Retinal pigment epithelial cell (primary cell): Measurements from ENCODE around the gene TRMT1.

Experiments used
- DNase-seq: peaks from one replicate; pipeline ENCODE4 v3.0.0-alpha.2; 2010; ENCODE audit warnings: low read depth
- H3K4me3 ChIP-seq: 2 replicates; pipeline ENCODE4 v1.5.1; 2011; ENCODE audit warnings: mild to moderate bottlenecking, low read length, control low read depth, moderate library complexity
- TF ChIP-seq, protein P1 (sequence below): conservative IDR thresholded peaks from 2 replicates; pipeline ENCODE4 v1.5.1; 2011; ENCODE audit warnings: low read depth, low read length, control low read depth, inconsistent platforms

TRMT1 gene

DNA sequence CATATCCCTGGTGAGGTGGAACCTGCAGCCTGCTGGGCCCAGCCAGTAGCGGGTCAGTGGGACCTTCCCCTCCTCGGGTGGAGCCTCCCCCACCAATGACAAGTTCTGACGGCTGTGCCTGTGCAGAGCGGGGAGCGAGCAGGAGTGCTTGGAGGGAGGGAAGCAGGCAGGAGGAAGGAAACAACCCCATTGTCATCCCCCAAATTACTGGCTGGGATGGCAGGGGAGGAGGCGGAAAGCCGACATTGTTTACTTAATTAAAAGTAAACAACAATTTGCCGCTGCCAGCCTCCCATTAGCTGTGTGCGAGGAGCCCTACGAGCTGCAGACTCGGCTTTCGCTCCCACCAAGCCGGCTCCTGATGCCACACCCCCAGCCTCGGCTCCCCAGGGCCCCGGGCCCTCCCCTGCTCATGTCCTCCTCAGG is 59.4 kb downstream of the TRMT1 start:
- TF ChIP-seq, protein P1, sequence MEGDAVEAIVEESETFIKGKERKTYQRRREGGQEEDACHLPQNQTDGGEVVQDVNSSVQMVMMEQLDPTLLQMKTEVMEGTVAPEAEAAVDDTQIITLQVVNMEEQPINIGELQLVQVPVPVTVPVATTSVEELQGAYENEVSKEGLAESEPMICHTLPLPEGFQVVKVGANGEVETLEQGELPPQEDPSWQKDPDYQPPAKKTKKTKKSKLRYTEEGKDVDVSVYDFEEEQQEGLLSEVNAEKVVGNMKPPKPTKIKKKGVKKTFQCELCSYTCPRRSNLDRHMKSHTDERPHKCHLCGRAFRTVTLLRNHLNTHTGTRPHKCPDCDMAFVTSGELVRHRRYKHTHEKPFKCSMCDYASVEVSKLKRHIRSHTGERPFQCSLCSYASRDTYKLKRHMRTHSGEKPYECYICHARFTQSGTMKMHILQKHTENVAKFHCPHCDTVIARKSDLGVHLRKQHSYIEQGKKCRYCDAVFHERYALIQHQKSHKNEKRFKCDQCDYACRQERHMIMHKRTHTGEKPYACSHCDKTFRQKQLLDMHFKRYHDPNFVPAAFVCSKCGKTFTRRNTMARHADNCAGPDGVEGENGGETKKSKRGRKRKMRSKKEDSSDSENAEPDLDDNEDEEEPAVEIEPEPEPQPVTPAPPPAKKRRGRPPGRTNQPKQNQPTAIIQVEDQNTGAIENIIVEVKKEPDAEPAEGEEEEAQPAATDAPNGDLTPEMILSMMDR: no peak
- no peak for DNase-seq
- no peak overlapping the region for H3K4me3 ChIP-seq

DNA sequence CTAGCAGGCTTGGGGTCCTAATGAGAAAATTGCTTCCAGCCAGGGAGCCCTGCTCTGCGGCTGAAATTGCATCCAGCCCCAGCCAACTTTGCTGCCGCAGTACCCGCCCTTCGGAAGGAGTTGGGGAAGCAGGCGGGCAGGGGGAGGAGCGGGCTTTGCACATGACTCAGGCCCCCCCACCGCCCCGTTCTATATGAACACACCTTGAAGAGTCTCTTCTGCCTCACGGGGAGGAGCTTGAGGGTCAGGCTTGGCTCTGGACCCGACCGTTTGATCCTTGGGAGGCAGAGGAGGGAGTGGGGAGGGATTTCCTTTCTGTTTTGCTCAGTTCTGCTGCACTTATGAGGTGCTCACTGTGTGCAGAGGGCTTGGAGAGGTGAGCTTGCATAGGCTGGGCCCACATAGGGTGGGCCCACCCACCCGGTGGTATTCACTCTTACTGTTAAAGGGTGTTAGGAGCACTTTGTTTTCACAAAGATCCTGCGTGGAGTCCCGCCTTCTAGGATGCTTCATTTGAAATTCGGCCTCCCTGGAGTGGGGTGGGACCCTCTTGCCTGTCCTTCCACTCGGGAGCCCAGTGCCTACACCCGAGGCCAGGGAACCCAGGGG is 60.4 kb downstream of the TRMT1 start:
- H3K4me3 ChIP-seq: peak overlapping the region; percentile 4
- TF ChIP-seq, protein P1: no peak
- no peak for DNase-seq

DNA sequence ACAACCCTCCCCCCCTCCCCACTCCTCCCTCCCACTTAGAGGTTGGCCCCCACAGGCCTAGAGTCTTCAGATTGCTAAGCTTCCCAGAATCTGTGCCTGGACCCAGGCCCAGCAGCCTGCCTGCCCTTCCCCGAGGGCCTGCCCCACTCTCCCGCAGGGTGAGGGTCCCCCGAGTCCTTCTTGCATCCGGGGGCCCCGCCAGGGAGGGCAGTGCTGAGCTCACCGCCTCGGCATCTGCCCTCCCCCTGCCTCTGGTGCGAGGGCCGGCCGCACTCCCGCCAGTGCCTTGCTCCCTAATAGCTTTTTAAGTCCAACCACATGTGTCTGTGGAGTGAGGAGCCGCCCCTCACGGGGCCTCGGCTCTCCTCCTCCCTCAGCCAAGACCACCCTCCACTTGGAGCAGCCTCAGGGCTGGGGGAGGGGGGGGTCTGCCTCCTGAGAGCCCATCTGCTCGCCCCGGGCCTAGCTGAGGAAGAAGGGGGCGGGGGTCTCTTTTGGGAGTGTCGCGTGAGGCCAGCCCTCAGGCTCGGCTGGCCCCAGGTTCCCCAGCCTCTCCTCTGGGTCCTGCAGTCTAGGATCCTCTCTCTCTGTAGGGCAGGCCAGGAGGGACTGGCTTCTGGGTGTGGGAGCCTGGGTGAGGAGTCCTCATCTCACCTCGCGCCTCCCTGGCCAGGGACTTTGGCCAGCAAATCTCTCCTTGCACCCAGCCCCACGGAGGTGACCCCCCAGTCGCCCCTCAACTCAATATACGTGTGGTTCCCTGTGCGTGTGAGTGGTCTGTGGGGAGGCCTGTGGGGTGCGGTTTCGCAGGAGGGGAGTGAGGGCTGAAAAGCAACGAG is 61.1 kb downstream of the TRMT1 start:
- peak; percentile 90 for DNase-seq
- TF ChIP-seq, protein P1: peak; percentile 12
- peak overlapping the region; percentile 4 for H3K4me3 ChIP-seq
